BJ (cell line): ENCODE measurements around the gene AK9. TPM values are rescaled to one million over a fixed set of nuclear protein-coding genes. Genes with fewer than 3 reads are reported as not detected.
"Not testable (repeated sequence)": the region's sequence is repeated elsewhere in the genome, so short reads cannot be mapped to it uniquely, and the experiment has no call there.

Experiments used
- CTCF ChIA-PET: fragments of 350-600 bp; formaldehyde crosslinking; extraction: SDS; loops from one replicate; lab custom pipeline; 2021; ENCODE audit warnings: antibody characterized with exemption, inconsistent platforms; lab: Yijun Ruan, JAX
- POLR2A ChIA-PET: fragments of 300-600 bp; sonication (Branson Sonifier 250); formaldehyde crosslinking; extraction: SDS; loops from one replicate; lab custom pipeline; 2021; ENCODE audit warnings: antibody characterized with exemption; lab: Charles Lee
- DNase-seq: peaks from one replicate; pipeline ENCODE4 v3.0.0-alpha.2; 2011; ENCODE audit warnings: low read depth
- H3K27me3 ChIP-seq: 2 replicates; pipeline ENCODE4 v1.6.0; 2011; ENCODE audit warnings: low read length; ENCODE audit not compliant: control insufficient read depth, insufficient read depth
- H3K36me3 ChIP-seq: 2 replicates; pipeline ENCODE4 v1.5.1; 2011; ENCODE audit warnings: low read length; ENCODE audit not compliant: control insufficient read depth, insufficient read depth
- H3K4me3 ChIP-seq: 2 replicates; pipeline ENCODE4 v1.5.1; 2011; ENCODE audit warnings: low read depth, mild to moderate bottlenecking, control low read depth, low read length
- polyA plus RNA-seq: library from polyadenylated mRNA; depleted of rRNA; stranded (reverse); fragments of >200 nt; gene quantifications from 2 replicates; pipeline ENCODE4 v1.2.3, GENCODE V29; 2011
- TF ChIP-seq, protein P1 (sequence below): IDR thresholded peaks from 2 replicates; pipeline ENCODE4 v1.5.1; 2011; ENCODE audit warnings: low read depth, mild to moderate bottlenecking, control low read depth, inconsistent platforms, low read length, moderate library complexity; ENCODE audit not compliant: insufficient read depth

AK9 gene
- polyA plus RNA-seq, 1 experiment = 1.3 TPM

DNA sequence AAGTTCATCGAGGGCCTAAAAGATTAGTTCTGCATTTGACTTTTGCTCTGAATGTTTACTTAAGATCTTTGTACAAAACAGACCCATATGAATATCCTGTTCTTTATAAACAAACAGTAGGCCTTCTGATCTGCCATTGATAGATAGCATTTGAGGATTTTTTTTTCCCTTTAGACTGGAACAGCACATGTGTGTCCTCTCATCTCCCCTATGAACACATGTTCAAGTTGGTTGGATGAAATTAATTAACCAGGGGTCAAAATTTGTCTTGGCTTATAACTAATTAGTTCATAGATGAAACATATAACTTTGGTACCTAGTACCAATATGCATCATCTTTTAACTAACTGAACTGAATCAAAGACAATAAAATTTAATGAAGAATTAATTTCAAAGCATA, 81.3 kb downstream of the AK9 start:
- H3K36me3 ChIP-seq = no peaks in the 10 kb centered on the region
- CTCF ChIA-PET = no interaction called here
- POLR2A ChIA-PET = no interaction called here
- TF ChIP-seq, protein P1, sequence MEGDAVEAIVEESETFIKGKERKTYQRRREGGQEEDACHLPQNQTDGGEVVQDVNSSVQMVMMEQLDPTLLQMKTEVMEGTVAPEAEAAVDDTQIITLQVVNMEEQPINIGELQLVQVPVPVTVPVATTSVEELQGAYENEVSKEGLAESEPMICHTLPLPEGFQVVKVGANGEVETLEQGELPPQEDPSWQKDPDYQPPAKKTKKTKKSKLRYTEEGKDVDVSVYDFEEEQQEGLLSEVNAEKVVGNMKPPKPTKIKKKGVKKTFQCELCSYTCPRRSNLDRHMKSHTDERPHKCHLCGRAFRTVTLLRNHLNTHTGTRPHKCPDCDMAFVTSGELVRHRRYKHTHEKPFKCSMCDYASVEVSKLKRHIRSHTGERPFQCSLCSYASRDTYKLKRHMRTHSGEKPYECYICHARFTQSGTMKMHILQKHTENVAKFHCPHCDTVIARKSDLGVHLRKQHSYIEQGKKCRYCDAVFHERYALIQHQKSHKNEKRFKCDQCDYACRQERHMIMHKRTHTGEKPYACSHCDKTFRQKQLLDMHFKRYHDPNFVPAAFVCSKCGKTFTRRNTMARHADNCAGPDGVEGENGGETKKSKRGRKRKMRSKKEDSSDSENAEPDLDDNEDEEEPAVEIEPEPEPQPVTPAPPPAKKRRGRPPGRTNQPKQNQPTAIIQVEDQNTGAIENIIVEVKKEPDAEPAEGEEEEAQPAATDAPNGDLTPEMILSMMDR = no peak
- H3K27me3 ChIP-seq = no peaks in the 10 kb centered on the region
- no peak for DNase-seq
- no peak overlapping the region for H3K4me3 ChIP-seq

DNA sequence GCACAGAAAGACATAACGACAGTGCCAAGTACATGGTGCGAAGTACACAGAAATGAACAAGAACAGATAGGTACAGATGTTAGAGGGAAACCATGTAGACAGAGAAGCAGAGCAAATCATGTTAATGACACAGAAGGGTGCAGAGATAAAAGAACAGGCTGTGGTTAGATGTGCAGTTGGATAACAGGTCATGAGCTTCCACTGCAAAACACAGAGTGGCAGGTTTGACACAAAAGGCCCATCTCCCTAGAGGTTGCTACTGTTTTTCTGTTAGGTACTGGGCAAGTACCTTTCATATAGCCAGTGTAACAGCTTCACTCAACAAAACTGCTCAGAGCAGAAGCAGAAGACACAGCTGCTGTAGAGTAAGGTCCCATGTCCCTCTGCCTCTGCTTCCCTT, 84.6 kb downstream of the AK9 start:
- DNase-seq = no peak
- ChIA-PET CTCF (no interaction called here), POLR2A (no interaction called here)
- Histone ChIP-seq H3K27me3 (no peaks in the 10 kb centered on the region), H3K36me3 (no peaks in the 10 kb centered on the region), H3K4me3 (no peak overlapping the region)
- TF ChIP-seq, protein P1 = no peak

DNA sequence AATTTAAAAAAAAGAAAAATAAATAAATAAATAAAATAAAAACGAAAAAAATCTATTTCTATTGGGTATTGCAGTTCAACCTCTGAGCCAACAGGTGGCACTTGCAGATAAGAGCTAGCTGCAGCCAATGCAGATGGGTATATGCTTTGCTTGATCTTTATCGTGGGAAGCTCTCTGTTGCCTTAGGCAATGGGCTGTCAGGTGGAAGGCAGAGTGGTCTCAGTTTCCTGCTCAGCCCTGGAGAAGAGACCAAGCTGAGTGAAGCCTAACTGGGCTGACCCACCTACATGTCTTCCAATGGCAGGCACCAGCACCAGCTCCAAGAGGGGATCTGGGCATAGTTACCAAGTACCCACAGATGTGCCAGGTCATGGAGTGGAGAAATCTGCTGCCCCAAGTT, 95.0 kb downstream of the AK9 start:
- POLR2A ChIA-PET = no interaction called here
- TF ChIP-seq, protein P1 = peak; percentile 60
- no peak for DNase-seq
- CTCF ChIA-PET = interaction anchor here (0.7 to 1.5 kb wide), 5 partner anchors 18 to 457 kb away, joined by 3 to 13 read pairs (median 5); no protein-coding TSS in a partner anchor
- H3K36me3 ChIP-seq = no peaks in the 10 kb centered on the region
- no peak overlapping the region for H3K4me3 ChIP-seq
- no peaks in the 10 kb centered on the region for H3K27me3 ChIP-seq

DNA sequence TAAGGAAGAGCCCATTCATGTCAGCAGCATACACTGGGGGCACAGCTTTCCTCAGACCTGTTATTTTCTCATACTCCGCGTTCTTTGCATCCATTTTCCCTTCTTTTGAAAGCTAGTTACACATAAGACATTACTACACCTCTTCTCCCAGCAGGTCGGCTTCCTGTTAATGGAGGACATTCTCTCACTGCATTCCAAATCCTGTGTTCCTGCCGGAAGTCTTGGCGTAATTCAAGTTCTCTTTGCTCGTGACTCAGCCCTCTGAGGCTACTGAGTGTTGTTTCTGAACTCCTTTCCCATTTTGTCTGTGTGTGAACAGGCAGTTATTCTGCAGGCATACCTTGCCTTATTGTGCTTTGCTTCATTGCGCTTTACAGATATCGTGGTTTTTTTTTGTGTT, 110.5 kb downstream of the AK9 start:
- Histone ChIP-seq H3K4me3 (no peak overlapping the region), H3K36me3 (no peaks in the 10 kb centered on the region), H3K27me3 (no peaks in the 10 kb centered on the region)
- ChIA-PET CTCF (no interaction called here), POLR2A (no interaction called here)
- TF ChIP-seq, protein P1 = no peak
- DNase-seq = no peak

DNA sequence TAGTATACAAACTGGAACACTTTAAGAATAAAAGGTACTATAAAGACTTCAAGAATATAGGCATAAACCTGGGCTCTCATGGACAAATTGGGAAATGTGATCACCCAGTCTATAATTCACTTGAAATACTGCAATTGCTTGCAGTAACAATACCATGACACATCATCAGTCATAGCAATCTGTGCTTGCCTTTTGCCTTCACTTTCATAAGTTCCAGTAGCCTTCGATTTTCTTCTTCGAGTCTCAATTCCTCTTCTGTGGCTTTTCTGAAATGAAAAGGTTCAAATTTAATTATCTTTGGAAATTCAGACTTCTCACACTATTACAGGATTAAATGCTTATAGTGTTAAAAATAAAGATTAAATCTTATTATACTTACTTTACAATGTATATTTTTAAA, 111.6 kb downstream of the AK9 start:
- H3K36me3 ChIP-seq = no peaks in the 10 kb centered on the region
- CTCF ChIA-PET = no interaction called here
- H3K27me3 ChIP-seq = no peaks in the 10 kb centered on the region
- TF ChIP-seq, protein P1 = no peak
- POLR2A ChIA-PET = no interaction called here
- DNase-seq = no peak
- H3K4me3 ChIP-seq = no peak overlapping the region

- CTCF ChIA-PET, H3K27me3 ChIP-seq, H3K36me3 ChIP-seq, POLR2A ChIA-PET, DNase-seq, H3K4me3 ChIP-seq: not testable (repeated sequence)
Observed at GRCh38 chr6:109569901-109570300, 121.1 kb downstream of the AK9 start.
